Measurements from ENCODE around the gene DNM2. TPM values are rescaled to one million over a fixed set of nuclear protein-coding genes. Genes with fewer than 3 reads are reported as not detected.
A peak's percentile ranks its signal among the peaks of the same experiment; 100 is the strongest.
"Not testable (repeated sequence)": the region's sequence is repeated elsewhere in the genome, so short reads cannot be mapped to it uniquely, and the experiment has no call there.

DNM2 gene
- total RNA-seq: 156 TPM
- long read RNA-seq, full-length matches to known transcripts: 153 of 395 reads
- long read RNA-seq, partial matches to known transcripts: 111 of 395 reads
- long read RNA-seq, other reads (novel, unspliced or antisense): 131 of 395 reads

- Histone ChIP-seq H3K36me3 (peaks cover 10% of the 10 kb centered on the region), H3K27me3 (ENCODE audit: low read depth) (no peaks in the 10 kb centered on the region), H3K27ac (replicated peaks) (peak within 1 kb of the TSS; percentile 99), H3K9me3 (replicated peaks) (no peaks in the 10 kb centered on the region), H3K4me3 (peak within 1 kb of the TSS; percentile 95), H3K4me1 (peaks cover 52% of the 10 kb centered on the region)
- peak; percentile 99 for DNase-seq
- intact Hi-C loops (cut with micrococcal nuclease): no loop called here
- peak; percentile 91 for TF ChIP-seq CTCF (IDR thresholded peaks at IDR 0.05; ENCODE audit: borderline replicate concordance)
Observed at GRCh38 chr19:10717356-10718204, at the start of gene DNM2. DNM2 (plus strand) TSS chr19:10718079; CDS start chr19:10718243, 164 bp downstream.

- Histone ChIP-seq H3K9me3 (replicated peaks) (no peaks in the 10 kb centered on the region), H3K4me1 (peaks cover 62% of the 10 kb centered on the region), H3K27me3 (ENCODE audit: low read depth) (no peaks in the 10 kb centered on the region), H3K36me3 (peaks cover 37% of the 10 kb centered on the region), H3K4me3 (no peak overlapping the region), H3K27ac (replicated peaks) (no peak overlapping the region)
- intact Hi-C loops (cut with micrococcal nuclease): no loop called here
- no peak for DNase-seq
- TF ChIP-seq CTCF (IDR thresholded peaks at IDR 0.05; ENCODE audit: borderline replicate concordance): no peak
Observed at GRCh38 chr19:10669246-10669645, 48.6 kb upstream of the DNM2 start.

GRCh38 chr19:10670182-10670581 is 47.7 kb upstream of the DNM2 start:
- Histone ChIP-seq H3K36me3 (peaks cover 46% of the 10 kb centered on the region), H3K4me1 (peaks cover 56% of the 10 kb centered on the region), H3K4me3 (no peak overlapping the region), H3K27me3 (ENCODE audit: low read depth) (no peaks in the 10 kb centered on the region), H3K27ac (replicated peaks) (peak overlapping the region; percentile 28), H3K9me3 (replicated peaks) (no peaks in the 10 kb centered on the region)
- DNase-seq: no peak
- no peak for TF ChIP-seq CTCF (IDR thresholded peaks at IDR 0.05; ENCODE audit: borderline replicate concordance)
- intact Hi-C loops (cut with micrococcal nuclease): no loop called here

- Histone ChIP-seq H3K27me3 (ENCODE audit: low read depth) (no peaks in the 10 kb centered on the region), H3K4me1 (peaks cover 51% of the 10 kb centered on the region), H3K4me3 (no peak overlapping the region), H3K36me3 (peaks cover 56% of the 10 kb centered on the region), H3K27ac (replicated peaks) (peak overlapping the region; percentile 28), H3K9me3 (replicated peaks) (no peaks in the 10 kb centered on the region)
- intact Hi-C loops (cut with micrococcal nuclease): no loop called here
- DNase-seq: no peak
- TF ChIP-seq CTCF (IDR thresholded peaks at IDR 0.05; ENCODE audit: borderline replicate concordance): no peak
Observed at GRCh38 chr19:10670876-10671804, 46.7 kb upstream of the DNM2 start.

GRCh38 chr19:10671922-10672321 is 46.0 kb upstream of the DNM2 start:
- H3K4me3 ChIP-seq; H3K27ac ChIP-seq (replicated peaks); H3K27me3 ChIP-seq (ENCODE audit: low read depth); H3K9me3 ChIP-seq (replicated peaks); intact Hi-C loops (cut with micrococcal nuclease); DNase-seq: not testable (repeated sequence)
- peaks cover 62% of the 10 kb centered on the region for H3K36me3 ChIP-seq
- peaks cover 44% of the 10 kb centered on the region for H3K4me1 ChIP-seq

GRCh38 chr19:10675214-10675613 is 42.7 kb upstream of the DNM2 start:
- peaks cover 95% of the 10 kb centered on the region for H3K36me3 ChIP-seq
- H3K27me3 ChIP-seq (ENCODE audit: low read depth); H3K27ac ChIP-seq (replicated peaks); H3K4me3 ChIP-seq; DNase-seq; intact Hi-C loops (cut with micrococcal nuclease); H3K9me3 ChIP-seq (replicated peaks): not testable (repeated sequence)
- H3K4me1 ChIP-seq: peaks cover 22% of the 10 kb centered on the region

Data from left ventricle myocardium inferior (tissue), 1 donor.